GM10847 (cell line): ENCODE measurements around the gene TIMM13.

ENCODE experiments used
- POLR2A ChIP-seq: IDR thresholded peaks from 2 replicates; pipeline ENCODE4 v1.6.1; 2011; ENCODE audit not compliant: insufficient read length; ENCODE audit errors: extremely low read depth

Gene TIMM13

DNA sequence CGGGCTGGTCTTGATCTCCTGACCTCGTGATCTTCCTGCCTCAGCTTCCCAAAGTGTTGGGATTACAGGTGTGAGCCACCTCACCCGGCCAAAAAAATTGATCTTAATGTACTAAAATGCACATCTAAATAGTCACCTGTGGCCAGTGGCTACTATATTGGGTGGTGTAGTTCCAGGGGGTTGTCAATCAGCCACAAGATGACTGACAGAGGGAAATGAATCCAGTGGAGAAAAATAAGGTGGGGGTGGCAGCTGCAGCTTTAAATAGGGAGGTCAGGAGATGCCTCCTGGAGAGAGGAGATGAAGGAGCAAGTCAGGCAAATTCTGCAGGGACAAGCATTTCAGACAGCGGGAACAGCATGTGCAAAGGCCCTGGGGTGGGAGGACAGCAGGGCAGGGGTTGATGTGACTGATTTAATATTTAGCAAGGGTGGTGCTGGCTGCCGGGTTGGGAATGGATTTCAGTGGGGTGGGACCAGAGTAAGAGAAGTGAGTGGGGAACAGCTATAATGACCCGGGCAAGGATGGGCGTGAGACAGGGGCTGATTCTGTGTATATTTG is 18.0 kb downstream of the TIMM13 start:
- TF ChIP-seq POLR2A, result no peak

DNA sequence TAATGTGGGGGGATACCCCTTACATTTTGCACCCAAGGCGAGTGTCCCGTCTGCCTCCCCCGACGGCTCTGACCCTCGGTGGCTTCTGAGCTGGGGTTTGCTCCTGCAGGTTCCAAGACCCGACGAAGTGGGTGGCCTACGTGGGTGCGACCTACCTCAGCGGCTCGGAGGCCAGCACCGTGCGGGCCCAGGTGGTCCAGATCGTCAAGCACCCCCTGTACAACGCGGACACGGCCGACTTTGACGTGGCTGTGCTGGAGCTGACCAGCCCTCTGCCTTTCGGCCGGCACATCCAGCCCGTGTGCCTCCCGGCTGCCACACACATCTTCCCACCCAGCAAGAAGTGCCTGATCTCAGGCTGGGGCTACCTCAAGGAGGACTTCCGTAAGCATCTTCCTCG is 19.1 kb downstream of the TIMM13 start:
- no peak for TF ChIP-seq POLR2A

DNA sequence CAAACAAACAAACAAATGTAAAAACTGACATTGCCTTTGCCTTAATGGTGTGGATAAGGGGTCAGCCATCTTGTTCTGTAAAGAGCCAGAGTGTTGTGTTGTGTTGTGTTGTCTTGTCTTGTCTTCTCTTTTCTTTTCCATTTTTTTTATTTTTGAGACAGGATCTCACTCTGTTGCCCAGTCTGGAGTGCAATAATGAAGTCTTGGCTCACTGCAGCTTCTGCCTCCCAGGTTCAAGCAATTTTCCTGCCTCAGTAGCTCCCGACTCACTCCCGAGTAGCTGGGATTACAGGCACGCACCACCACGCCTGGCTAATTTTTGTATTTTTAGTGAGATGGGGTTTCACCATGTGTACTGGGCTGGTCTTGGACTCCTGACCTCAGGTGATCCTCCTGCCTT is 27.8 kb downstream of the TIMM13 start:
- TF ChIP-seq POLR2A, result no peak

DNA sequence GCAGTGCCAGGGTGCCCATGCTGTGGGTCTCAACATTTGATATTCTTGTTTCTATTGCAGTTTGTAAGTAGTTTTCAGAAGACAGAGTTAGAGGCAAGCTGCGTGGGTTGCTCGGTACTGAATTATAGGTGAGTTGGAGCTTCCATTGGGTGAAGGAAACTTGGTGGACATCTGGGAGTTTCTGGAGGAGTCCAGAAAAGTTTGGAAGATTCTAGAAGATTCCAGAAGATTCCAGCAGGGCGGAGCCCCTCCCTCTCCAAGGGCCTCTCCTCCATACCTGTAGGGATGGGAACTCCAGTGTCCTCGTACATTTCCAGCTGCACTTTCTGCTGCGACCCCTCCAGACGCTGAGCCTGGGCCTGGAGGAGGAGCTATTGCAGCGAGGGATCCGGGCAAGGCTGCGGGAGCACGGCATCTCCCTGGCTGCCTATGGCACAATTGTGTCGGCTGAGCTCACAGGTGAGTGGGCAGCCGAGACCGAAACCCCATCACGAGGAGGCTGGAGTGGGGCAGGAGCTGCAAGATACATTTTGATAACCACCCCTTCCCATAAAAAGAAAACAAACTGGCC is 28.6 kb downstream of the TIMM13 start:
- no peak for TF ChIP-seq POLR2A

DNA sequence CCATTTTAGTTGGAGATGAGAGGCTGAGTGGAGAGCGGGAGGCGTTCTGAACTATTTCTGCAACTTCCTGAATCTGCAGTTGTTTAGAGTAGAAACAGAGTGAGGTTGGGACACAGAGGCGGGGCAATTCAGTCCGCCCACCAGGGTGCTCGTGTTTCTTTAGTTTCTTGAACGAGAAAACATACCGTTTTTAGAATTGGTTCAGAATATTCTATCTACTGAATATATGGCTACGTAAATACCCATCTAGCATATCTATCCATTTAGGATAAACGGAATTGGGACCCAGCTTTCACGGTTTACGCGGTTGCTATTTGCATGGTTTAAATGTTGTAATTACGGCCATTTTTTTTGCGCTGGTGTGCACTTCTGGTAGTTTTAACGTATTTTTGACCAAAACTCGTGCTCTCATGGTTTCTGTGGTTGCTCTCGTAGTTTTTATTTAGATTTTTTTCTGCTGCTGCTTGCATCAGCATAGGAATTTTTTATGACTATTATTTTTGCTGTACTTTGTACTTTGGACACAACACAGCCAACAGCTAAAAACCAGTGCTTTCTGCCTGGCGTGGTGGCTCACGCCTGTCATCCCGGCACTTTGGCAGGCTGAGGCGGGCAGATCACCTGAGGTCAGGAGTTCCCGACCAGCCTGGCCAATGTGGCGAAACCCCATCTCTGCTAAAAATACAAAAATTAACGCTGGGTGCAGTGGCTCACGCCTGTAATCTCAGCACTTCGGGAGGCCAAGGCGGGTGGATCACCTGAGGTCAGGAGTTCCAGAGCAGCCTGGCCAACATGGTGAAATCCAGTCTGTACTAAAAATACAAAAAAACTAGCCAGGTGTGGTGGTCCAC is 32.7 kb downstream of the TIMM13 start:
- no peak for TF ChIP-seq POLR2A

DNA sequence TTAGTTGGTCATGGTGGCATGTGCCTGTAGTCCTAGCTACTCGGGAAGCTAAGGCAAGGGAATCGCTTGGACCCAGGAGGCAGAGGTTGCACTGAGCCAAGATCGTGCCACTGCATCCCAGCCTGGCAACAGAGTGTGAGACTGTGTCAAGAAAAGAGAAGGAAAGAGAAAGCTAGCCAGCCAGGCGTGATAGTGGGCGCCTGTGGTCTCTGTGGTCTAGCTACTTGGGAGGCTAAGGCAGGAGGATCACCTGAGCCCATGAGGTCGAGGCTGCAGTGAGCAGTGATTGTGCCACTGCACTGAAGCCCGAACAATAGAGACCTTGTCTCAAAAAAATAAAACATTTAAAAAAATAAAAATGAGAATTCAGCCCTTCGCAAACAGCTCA is 33.3 kb downstream of the TIMM13 start:
- TF ChIP-seq POLR2A, result no peak

DNA sequence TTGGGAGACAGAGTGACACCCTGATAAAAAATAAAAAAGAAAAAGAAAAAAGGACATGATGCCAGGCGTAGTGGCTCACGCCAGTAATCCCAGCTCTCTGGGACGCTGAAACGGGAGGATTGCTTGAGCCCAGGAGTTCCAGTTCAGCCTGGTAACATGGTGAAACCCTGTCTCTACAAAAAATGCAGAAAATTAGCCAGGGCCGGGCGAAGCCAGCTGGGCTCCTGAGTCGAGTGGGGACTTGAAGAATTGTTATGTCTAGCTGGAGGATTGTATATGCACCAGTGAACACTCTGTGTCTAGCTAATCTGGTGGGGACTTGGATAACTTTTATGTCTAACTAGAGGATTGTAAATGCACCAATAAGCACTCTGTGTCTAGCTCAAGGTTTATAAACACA is 35.0 kb downstream of the TIMM13 start:
- no peak for TF ChIP-seq POLR2A

DNA sequence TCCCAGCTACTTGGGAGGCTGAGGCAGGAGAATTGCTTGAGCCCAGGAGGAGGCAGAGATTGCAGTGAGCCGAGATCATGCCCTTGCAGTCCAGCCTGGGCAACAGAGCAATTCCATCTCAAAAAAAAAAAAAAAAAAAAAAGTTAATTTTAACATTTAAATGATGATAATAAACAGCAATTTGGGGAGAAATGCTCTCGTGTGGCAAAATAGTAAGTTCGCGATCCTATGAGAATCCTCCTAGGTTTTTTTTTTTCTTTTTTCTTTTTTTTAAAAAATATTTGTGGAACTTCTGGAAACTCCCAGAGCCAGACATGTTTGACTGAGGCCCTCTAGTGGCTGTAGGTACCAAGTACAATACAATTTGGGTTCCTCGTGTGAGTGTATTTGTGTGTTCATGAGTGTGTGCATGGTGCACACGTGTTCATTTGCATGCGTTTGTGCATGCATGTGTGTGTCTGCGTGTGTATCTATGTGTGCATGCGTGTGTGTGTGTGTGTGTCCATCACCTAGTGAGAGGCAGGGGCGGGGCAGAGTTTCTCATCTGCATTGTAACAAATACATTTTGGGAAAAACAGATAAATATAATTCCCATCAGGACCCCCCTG is 36.2 kb downstream of the TIMM13 start:
- no peak for TF ChIP-seq POLR2A

DNA sequence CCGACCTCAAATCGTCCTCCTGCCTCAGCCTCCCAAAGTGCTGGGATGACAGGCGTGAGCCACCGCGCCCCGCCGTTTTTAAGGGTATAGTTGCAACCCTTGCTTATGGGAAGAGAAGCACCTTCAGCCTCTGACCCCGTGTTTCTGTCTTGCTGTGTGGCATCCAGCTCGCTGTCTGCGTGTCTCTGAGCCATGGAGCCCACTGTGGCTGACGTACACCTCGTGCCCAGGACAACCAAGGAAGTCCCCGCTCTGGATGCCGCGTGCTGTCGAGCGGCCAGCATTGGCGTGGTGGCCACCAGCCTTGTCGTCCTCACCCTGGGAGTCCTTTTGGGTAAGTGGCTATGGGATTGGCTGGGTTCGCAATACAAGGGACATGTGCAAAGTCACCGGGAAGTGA is 37.8 kb downstream of the TIMM13 start:
- no peak for TF ChIP-seq POLR2A

DNA sequence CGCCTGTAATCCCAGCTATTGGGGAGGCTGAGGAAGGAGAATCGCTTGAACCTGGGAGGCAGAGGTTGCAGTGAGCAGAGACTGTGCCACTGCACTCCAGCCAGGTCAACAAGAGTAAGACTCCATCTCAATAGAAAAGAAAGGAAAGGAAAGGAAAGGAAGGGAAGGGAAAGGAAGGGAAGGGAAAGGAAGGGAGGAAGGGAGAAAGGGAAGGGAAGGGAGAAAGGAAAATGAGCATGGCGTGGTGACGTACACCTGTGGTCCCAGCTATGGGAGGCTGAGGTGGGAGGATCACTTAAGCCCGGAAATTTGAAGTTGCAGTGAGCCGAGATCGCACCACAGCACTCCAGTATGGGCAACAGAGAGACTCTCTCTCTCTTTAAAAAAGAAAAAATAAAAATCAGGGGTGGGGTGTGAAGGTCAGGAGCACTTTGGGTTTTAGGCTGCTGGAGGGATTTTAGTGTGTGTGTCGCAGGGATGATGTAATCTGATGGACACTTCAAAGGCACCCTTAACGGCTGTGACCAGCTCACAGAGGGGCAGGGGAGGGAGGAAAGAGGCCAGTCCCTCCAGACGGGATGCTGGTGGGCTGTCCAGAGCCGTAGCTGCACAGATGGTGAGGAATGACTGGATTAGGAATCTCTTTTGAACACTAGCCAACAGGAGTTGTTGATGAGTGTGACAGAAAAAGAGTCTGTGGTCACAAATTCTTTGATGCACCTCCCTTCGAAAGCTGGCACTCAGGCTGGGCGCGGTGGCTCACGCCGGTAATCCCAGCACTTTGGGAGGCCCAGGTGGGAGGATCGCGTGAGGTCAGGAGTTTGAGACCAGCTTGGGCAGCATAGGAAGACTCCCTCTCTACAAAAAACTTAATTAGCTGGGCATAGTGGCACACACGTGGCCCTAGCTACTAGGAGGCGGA is 39.8 kb downstream of the TIMM13 start:
- TF ChIP-seq POLR2A, result no peak

DNA sequence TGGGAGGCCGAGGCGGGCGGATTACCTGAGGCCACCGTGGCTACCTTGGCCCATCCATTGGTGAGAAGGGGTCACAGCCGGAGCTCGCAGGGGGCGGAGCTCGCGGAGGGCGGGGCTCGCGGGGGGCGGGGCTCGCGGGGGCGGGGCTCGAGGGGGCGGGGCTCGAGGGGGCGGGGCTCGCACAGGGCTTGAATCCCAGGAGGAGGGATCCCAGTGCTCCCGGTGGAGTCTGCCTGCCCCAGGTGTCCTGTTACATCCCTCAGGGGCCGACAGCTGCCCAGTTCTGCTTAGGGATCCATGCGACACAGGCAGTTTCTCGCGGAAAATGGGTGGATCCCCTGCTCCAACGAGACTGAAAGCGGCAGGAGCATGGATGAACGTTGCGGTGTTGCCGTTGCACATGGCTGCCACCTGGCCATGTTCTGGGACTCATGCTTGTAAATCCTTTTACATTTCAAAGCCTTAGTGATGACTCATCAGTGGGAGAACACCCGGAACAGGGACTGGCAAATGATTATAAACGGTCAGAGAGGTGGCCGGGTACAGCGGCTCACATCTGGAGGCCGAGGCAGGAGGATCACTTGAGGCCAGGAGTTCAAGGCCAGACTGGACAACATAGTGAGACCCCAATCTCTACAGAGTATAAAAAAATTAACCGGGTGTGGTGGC is 42.2 kb downstream of the TIMM13 start:
- TF ChIP-seq POLR2A, result no peak

DNA sequence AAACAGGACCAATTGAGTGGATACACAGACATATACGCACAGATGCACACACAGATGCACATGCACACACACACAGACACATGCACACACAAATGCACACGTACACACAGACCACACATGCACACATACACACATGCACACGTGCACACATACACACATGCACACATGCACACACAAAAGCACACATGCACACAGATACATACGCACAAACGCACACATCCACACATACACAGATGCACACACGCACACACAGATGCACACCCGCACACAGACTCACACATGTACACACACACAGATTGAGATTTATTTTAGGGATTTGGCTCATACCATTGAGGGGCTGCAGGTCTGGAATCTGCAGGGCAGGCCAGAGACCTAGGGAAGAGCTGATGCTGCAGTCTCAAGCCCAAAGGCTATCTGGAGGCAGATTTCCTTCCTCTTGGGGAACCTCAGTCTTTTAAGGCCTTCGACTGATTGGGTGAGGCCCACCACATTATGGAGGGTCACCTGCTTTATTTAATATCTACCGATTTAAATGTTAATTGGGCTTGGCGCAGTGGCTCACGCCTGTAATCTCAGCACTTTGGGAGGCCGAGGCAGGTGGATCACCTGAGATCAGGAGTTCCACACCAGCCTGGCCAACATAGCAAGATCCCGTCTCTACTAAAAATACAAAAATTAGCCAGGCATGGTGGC is 44.7 kb downstream of the TIMM13 start:
- no peak for TF ChIP-seq POLR2A

DNA sequence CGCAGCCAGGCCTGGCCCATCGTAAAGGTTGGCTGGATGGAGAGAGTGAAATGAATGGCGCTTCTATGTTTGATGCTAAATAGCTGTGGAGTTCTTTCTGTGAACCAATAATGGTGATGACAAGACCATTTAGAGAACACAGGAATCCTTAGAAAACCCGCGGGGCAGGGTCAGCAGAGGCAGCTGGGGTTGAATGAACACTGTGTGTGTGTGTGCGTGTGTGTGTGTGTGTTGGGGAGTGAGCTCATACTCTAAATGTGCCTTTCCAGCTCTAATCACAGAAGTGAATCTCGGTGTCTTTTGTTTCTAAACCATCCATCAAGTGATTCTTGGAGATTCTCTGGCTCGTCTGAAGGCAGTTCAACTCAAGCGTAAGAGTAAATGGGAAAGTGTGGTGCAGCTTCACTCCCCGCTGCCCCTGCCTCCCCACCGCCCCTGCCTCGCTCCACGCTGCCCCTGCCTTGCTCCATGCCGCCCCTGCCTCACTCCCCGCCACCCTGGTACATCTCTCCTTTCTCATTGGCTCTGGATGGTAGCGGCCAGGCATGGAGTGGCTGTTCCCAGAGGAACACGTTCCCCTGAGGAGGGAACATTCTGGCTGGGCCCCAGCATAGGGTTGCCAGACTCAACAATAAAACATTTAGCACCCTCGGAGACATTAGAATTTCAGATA is 46.1 kb downstream of the TIMM13 start:
- TF ChIP-seq POLR2A, result no peak

DNA sequence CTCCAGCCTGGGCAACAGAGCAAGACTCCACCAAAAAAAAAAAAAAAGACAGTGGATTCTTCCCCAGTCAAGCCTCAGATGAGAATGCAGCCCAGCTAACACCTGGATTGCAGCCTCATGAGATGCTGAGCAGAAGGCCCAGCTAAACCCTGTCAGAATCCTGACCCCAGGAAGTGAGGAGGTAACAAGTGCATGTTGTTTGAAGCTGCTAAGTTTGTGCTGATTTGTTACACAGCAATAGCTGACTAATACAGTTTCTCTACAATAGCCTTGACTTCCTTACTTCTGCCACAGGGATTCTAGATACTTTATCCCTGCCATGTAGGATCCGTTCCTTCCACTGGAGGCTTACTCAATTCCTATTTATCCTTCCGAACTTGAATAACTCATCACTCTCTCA is 46.8 kb downstream of the TIMM13 start:
- TF ChIP-seq POLR2A, result no peak
